Sigmoid colon (tissue), 7 donors: ENCODE results near the gene B4GALT3. TPM values are rescaled to one million over a fixed set of nuclear protein-coding genes. Genes with fewer than 3 reads are reported as not detected.

Experiments
- DNase-seq: peaks from one replicate; pipeline ENCODE4 v3.0.0-alpha.2; 2019
- H3K27ac ChIP-seq, 4 donors: fragments of 200-600 bp; sonication (generic); one replicate each; pipeline ENCODE4 v1.5.1; 2016 to 2019; ENCODE audit warnings: mild to moderate bottlenecking in 1 of 4
- H3K27me3 ChIP-seq, 3 donors: fragments of 200-600 bp; sonication (generic); one replicate each; pipeline ENCODE4 v1.5.1; 2019; ENCODE audit warnings: mild to moderate bottlenecking in 1 of 3
- H3K36me3 ChIP-seq, 4 donors: fragments of 200-600 bp; sonication (generic); one replicate each; pipeline ENCODE4 v1.5.1; 2016 to 2019
- H3K4me1 ChIP-seq, 4 donors: fragments of 200-600 bp; sonication (generic); one replicate each; pipeline ENCODE4 v1.5.1; 2017 to 2019
- H3K4me3 ChIP-seq, 4 donors: fragments of 200-600 bp; sonication (generic); one replicate each; pipeline ENCODE4 v1.5.1; 2017 to 2019; ENCODE audit warnings: mild to moderate bottlenecking in 2 of 4, moderate library complexity in 1 of 4
- H3K9me3 ChIP-seq, 4 donors: fragments of 200-600 bp in 3 of 4; sonication (generic) in 3 of 4; one replicate each; pipeline versions ENCODE4 v1.5.1 to v1.6.1; 2013 to 2019
- CTCF ChIP-seq, 4 experiments: fragments of 450-650 bp in 3 of 4; fragments of 200-600 bp in 1 of 4; IDR thresholded peaks; one replicate each; pipeline ENCODE4 v1.5.1; 2016 to 2019; ENCODE audit warnings: antibody characterized with exemption in 4 of 4, mild to moderate bottlenecking in 3 of 4, moderate library complexity in 2 of 4
- EP300 ChIP-seq, 4 donors: sonication (generic); formaldehyde crosslinking; IDR thresholded peaks; one replicate each; pipeline ENCODE4 v1.6.1; 2017; ENCODE audit warnings: antibody characterized with exemption in 4 of 4
- POLR2A ChIP-seq, 2 donors: fragments of 450-650 bp; IDR thresholded peaks; one replicate each; pipeline ENCODE4 v1.6.1; 2016; ENCODE audit warnings: antibody characterized with exemption in 2 of 2, mild to moderate bottlenecking in 2 of 2, moderate library complexity in 2 of 2
- POLR2AphosphoS5 ChIP-seq, 4 donors: sonication (generic); formaldehyde crosslinking; IDR thresholded peaks; one replicate each; pipeline ENCODE4 v1.6.1; 2017; ENCODE audit warnings: antibody characterized with exemption in 4 of 4
- WGBS, 2 donors: extraction: QIAGEN DNeasy Blood & Tissue Kit; methylation state at CpG; one replicate each; pipeline ENCODE4 v1.1.7; 2013; 5-methylcytosine and 5-hydroxymethylcytosine counted together
- intact Hi-C: fragments of 100-400 bp; cut with DNase I; formaldehyde crosslinking; loops from one replicate; pipeline ENCODE4 v1.15.1; 2023
- polyA plus RNA-seq, 3 donors: library from polyadenylated mRNA; stranded (reverse); fragments of 200-250 nt; gene quantifications; one replicate each; pipeline ENCODE4 v1.2.3, GENCODE V29; 2013
- total RNA-seq, 4 donors: library from RNA; depleted of rRNA; stranded (reverse); fragments of >200 nt; gene quantifications; one replicate each; pipeline ENCODE4 v1.1.0, GENCODE V29; 2016
- donor health status: healthy with polysubstance abuse.
- donor health status: Bipolar disorder and iron deficiency.
- donor health status: healthy.

B4GALT3 gene
- total and polyA plus RNA-seq, 7 donors, result 10.7 to 33.4 (median 16.8) TPM

GRCh38 chr1:161215076-161215475, 37.8 kb upstream of the B4GALT3 start, which contains the start of gene FCER1G:
Gene FCER1G, plus strand, starts transcription at chr1:161215295. Its CDS starts 27 bp downstream, at chr1:161215322.
- Histone ChIP-seq H3K27me3 (no peaks in the 10 kb centered on the region), H3K27ac (peak within 1 kb of the TSS; percentile 25 to 72 (median 50)), H3K36me3 (peaks cover 25 to 52% (median 47%) of the 10 kb centered on the region in 4 donors), H3K9me3 (no peaks in the 10 kb centered on the region), H3K4me3 (peak within 1 kb of the TSS in 3 of 4 donors; percentile 10 to 39 (median 24)), H3K4me1 (peaks cover 0 to 3% (median 1%) of the 10 kb centered on the region in 4 donors)
- DNase-seq, result no peak
- TF ChIP-seq POLR2A (IDR thresholded peaks at IDR 0.05), result peak in 1 of 2 donors; percentile 28
- TF ChIP-seq POLR2AphosphoS5 (IDR thresholded peaks at IDR 0.05), result peak in 3 of 4 donors; percentile 67 to 74 (median 70)
- no peak for TF ChIP-seq EP300 (IDR thresholded peaks at IDR 0.05)
- 56 to 86% methylated on average over 10 of the region's 10 CpGs for WGBS, 2 donors
- intact Hi-C loops, result no loop called here

- Histone ChIP-seq H3K4me3 (no peak overlapping the region), H3K27ac (peak overlapping the region in 3 of 4 donors; percentile 40 to 72 (median 43)), H3K9me3 (no peaks in the 10 kb centered on the region), H3K36me3 (peaks cover 28 to 59% (median 51%) of the 10 kb centered on the region in 4 donors), H3K27me3 (no peaks in the 10 kb centered on the region), H3K4me1 (peaks cover 0 to 9% (median 5%) of the 10 kb centered on the region in 4 donors)
- 91 to 95% methylated on average over 9 of the region's 9 CpGs for WGBS, 2 donors
- intact Hi-C loops, result no loop called here
- DNase-seq, result no peak
- TF ChIP-seq POLR2AphosphoS5 (IDR thresholded peaks at IDR 0.05), result no peak
- no peak for TF ChIP-seq EP300 (IDR thresholded peaks at IDR 0.05)
- no peak for TF ChIP-seq CTCF (IDR thresholded peaks at IDR 0.05)
- no peak for TF ChIP-seq POLR2A (IDR thresholded peaks at IDR 0.05)
Measured at GRCh38 chr1:161214369-161214768, 37.1 kb upstream of the B4GALT3 start.

GRCh38 chr1:161209790-161210409, 32.6 kb upstream of the B4GALT3 start:
- no peaks in the 10 kb centered on the region for H3K27me3 ChIP-seq
- H3K4me1 ChIP-seq, result peaks cover 0 to 36% (median 21%) of the 10 kb centered on the region in 4 donors
- no peak overlapping the region for H3K4me3 ChIP-seq
- peaks cover 34 to 96% (median 67%) of the 10 kb centered on the region in 4 donors for H3K36me3 ChIP-seq
- WGBS, 2 donors, result 40 to 45% methylated on average over 11 of the region's 11 CpGs
- H3K27ac ChIP-seq, result peak overlapping the region; percentile 46 to 96 (median 74)
- no peaks in the 10 kb centered on the region for H3K9me3 ChIP-seq
- peak; percentile 72 to 94 (median 87) for TF ChIP-seq CTCF (IDR thresholded peaks at IDR 0.05)
- no peak for TF ChIP-seq EP300 (IDR thresholded peaks at IDR 0.05)
- TF ChIP-seq POLR2AphosphoS5 (IDR thresholded peaks at IDR 0.05), result peak in 2 of 4 donors; percentile 21 to 27
- DNase-seq, result peak; percentile 89
- intact Hi-C loops, result loop anchor here (2.0 to 5.0 kb wide), 2 partner anchors 17 to 82 kb away; partner anchors contain the start of gene TOMM40L

- H3K4me3 ChIP-seq, result no peak overlapping the region
- intact Hi-C loops, result loop anchor here (5.0 kb wide), 1 partner anchor 85 kb away; no protein-coding TSS in a partner anchor
- WGBS, 2 donors, result 75 to 77% methylated on average over 8 of the region's 8 CpGs
- H3K4me1 ChIP-seq, result peaks cover 0 to 59% (median 38%) of the 10 kb centered on the region in 4 donors
- H3K36me3 ChIP-seq, result peaks cover 14 to 87% (median 44%) of the 10 kb centered on the region in 4 donors
- peak overlapping the region; percentile 67 to 96 (median 76) for H3K27ac ChIP-seq
- peak; percentile 92 for DNase-seq
- H3K27me3 ChIP-seq, result no peaks in the 10 kb centered on the region
- H3K9me3 ChIP-seq, result no peaks in the 10 kb centered on the region
- TF ChIP-seq POLR2A (IDR thresholded peaks at IDR 0.05) (peak in 1 of 2 donors; percentile 9), POLR2AphosphoS5 (IDR thresholded peaks at IDR 0.05) (peak; percentile 74 to 87 (median 84)), EP300 (IDR thresholded peaks at IDR 0.05) (peak in 3 of 4 donors; percentile 85 to 88 (median 88)), CTCF (IDR thresholded peaks at IDR 0.05) (no peak)
Measured at GRCh38 chr1:161207173-161207572, 29.9 kb upstream of the B4GALT3 start.
